HCT116 (cell line): ENCODE data around the gene MDM4.

ENCODE experiments used
- EZH2 ChIP-seq: fragments of 200-600 bp; sonication (generic); IDR thresholded peaks from 2 replicates; pipeline ENCODE4 v1.6.1; 2017; ENCODE audit warnings: antibody characterized with exemption, mixed run types
- POLR2AphosphoS5 ChIP-seq: IDR thresholded peaks from 2 replicates; pipeline ENCODE4 v1.6.1; 2011; ENCODE audit warnings: mild to moderate bottlenecking, low read depth, low read length, moderate library complexity

- TF ChIP-seq EZH2 (no peak), POLR2AphosphoS5 (no peak)
Observed at GRCh38 chr1:204483791-204484190, 32.4 kb upstream of the MDM4 start.
